CD4-positive, alpha-beta T cell treated with Interleukin-15 for 4 hours (primary cell): ENCODE data around the gene MYRF.

Source experiments
- DNase-seq: peaks from one replicate; pipeline ENCODE4 v3.0.0-alpha.2; 2020; ENCODE audit warnings: low spot score

The MYRF gene

GRCh38 chr11:61718621-61719302, 33.7 kb upstream of the MYRF start:
- DNase-seq, result no peak

- DNase-seq, result no peak
Measured at GRCh38 chr11:61719978-61720377, 32.5 kb upstream of the MYRF start.

- no peak for DNase-seq
Measured at GRCh38 chr11:61720597-61720996, 31.8 kb upstream of the MYRF start.

- DNase-seq, result no peak
Measured at GRCh38 chr11:61724437-61724836, 28.0 kb upstream of the MYRF start.

GRCh38 chr11:61725781-61726231, 26.6 kb upstream of the MYRF start:
- no peak for DNase-seq

GRCh38 chr11:61726775-61727174, 25.7 kb upstream of the MYRF start:
- no peak for DNase-seq

- DNase-seq, result no peak
Measured at GRCh38 chr11:61727401-61727811, 25.0 kb upstream of the MYRF start.

GRCh38 chr11:61728066-61728939, 24.1 kb upstream of the MYRF start:
- DNase-seq, result no peak

- no peak for DNase-seq
Measured at GRCh38 chr11:61728940-61729219, 23.6 kb upstream of the MYRF start.

GRCh38 chr11:61730240-61730994, 22.0 kb upstream of the MYRF start:
- no peak for DNase-seq

- no peak for DNase-seq
Measured at GRCh38 chr11:61731211-61731951, 21.1 kb upstream of the MYRF start.

- DNase-seq, result no peak
Measured at GRCh38 chr11:61731952-61732675, 20.3 kb upstream of the MYRF start.

- DNase-seq, result no peak
Measured at GRCh38 chr11:61732705-61733104, 19.7 kb upstream of the MYRF start.

- DNase-seq, result peak; percentile 86
Measured at GRCh38 chr11:61733120-61733978, 19.1 kb upstream of the MYRF start.

GRCh38 chr11:61734767-61735166, 17.7 kb upstream of the MYRF start:
- no peak for DNase-seq

- no peak for DNase-seq
Measured at GRCh38 chr11:61735391-61735790, 17.0 kb upstream of the MYRF start.

GRCh38 chr11:61736310-61736709, 16.1 kb upstream of the MYRF start:
- DNase-seq, result no peak

GRCh38 chr11:61737131-61737530, 15.3 kb upstream of the MYRF start:
- no peak for DNase-seq

GRCh38 chr11:61737636-61738386, 14.6 kb upstream of the MYRF start:
- no peak for DNase-seq

GRCh38 chr11:61738776-61739175, 13.7 kb upstream of the MYRF start:
- no peak for DNase-seq
